ENCODE measurements around the gene SPANXN3.

- TF ChIP-seq CTCF (IDR thresholded peaks at IDR 0.05; ENCODE audit: insufficient read depth, low read length, poor library complexity, severe bottlenecking) (no peak), EZH2phosphoT487 (conservative IDR thresholded peaks at IDR 0.05; ENCODE audit: low read length) (no peak)
These were observed 54.6 kb downstream of the SPANXN3 start for GRCh38 chrX:143462696-143463095.

All from SU-DHL-6 (cell line).